HepG2 (cell line): ENCODE measurements around the gene PANK2. TPM values are rescaled to one million over a fixed set of nuclear protein-coding genes. Genes with fewer than 3 reads are reported as not detected.
A peak's percentile ranks its signal among the peaks of the same experiment; 100 is the strongest.

Source experiments
- AGO2 ChIP-seq: fragments of 200-400 bp; formaldehyde crosslinking; optimal IDR thresholded peaks from 2 replicates; pipeline ENCODE3; 2017; ENCODE audit warnings: mild to moderate bottlenecking, low read depth, low read length, moderate library complexity
- ARID3A ChIP-seq: IDR thresholded peaks from 2 replicates; pipeline ENCODE4 v1.6.1; 2012; ENCODE audit warnings: low read depth, low read length, improper control_type of control experiment
- FOXO4 ChIP-seq: sonication (generic); formaldehyde crosslinking; conservative IDR thresholded peaks from 2 replicates; pipeline ENCODE4 v1.8.1; 2023; ENCODE audit warnings: missing genetic modification reagents
- HMGXB3 ChIP-seq: sonication (generic); formaldehyde crosslinking; IDR thresholded peaks from 2 replicates; pipeline ENCODE4 v1.4.0; 2020; ENCODE audit warnings: missing genetic modification reagents, borderline replicate concordance
- IKZF5 ChIP-seq: IDR thresholded peaks from 2 replicates; pipeline ENCODE4 v1.6.1; 2018; ENCODE audit warnings: missing genetic modification reagents, mild to moderate bottlenecking, missing compliant biosample characterization
- KDM6A ChIP-seq: IDR thresholded peaks from 2 replicates; pipeline ENCODE4 v1.6.1; 2016; ENCODE audit warnings: low read depth
- MIER3 ChIP-seq: IDR thresholded peaks from 2 replicates; pipeline ENCODE4 v1.6.1; 2016; ENCODE audit warnings: missing compliant biosample characterization, borderline replicate concordance
- NFATC3 ChIP-seq: sonication (generic); formaldehyde crosslinking; IDR thresholded peaks from 2 replicates; pipeline ENCODE4 v1.5.1; 2020; ENCODE audit warnings: mild to moderate bottlenecking, missing genetic modification reagents
- NFIB ChIP-seq: sonication (generic); formaldehyde crosslinking; IDR thresholded peaks from 2 replicates; pipeline ENCODE4 v1.9.0; 2021; ENCODE audit warnings: missing genetic modification reagents, mild to moderate bottlenecking, borderline replicate concordance
- POLR2AphosphoS5 ChIP-seq: IDR thresholded peaks from 2 replicates; pipeline ENCODE4 v1.6.1; 2012; ENCODE audit warnings: low read depth, low read length
- POLR2G ChIP-seq: fragments of 200-400 bp; formaldehyde crosslinking; IDR thresholded peaks from 2 replicates; pipeline ENCODE4 v1.6.1; 2018; ENCODE audit warnings: mild to moderate bottlenecking, low read depth, low read length, moderate library complexity
- ZBTB21 ChIP-seq: sonication (generic); formaldehyde crosslinking; IDR thresholded peaks from 2 replicates; pipeline ENCODE4 v1.4.0; 2020; ENCODE audit warnings: missing genetic modification reagents
- ZFY ChIP-seq: sonication (generic); formaldehyde crosslinking; IDR thresholded peaks from 2 replicates; pipeline ENCODE4 v1.4.0; 2020; ENCODE audit warnings: missing genetic modification reagents
- ZNF337 ChIP-seq: sonication (generic); formaldehyde crosslinking; IDR thresholded peaks from 2 replicates; pipeline ENCODE4 v1.5.1; 2020; ENCODE audit warnings: missing genetic modification reagents, low read depth, mild to moderate bottlenecking, borderline replicate concordance
- ZNF468 ChIP-seq: sonication (generic); formaldehyde crosslinking; IDR thresholded peaks from 2 replicates; pipeline ENCODE4 v1.8.0; 2022; ENCODE audit warnings: mild to moderate bottlenecking, moderate library complexity, missing genetic modification reagents
- ZNF614 ChIP-seq: IDR thresholded peaks from 2 replicates; pipeline ENCODE4 v1.6.1; 2018; ENCODE audit warnings: missing biosample characterization, missing genetic modification reagents, inconsistent platforms, borderline replicate concordance
- ZNF619 ChIP-seq: sonication (generic); formaldehyde crosslinking; IDR thresholded peaks from 2 replicates; pipeline ENCODE4 v1.4.0; 2020; ENCODE audit warnings: mild to moderate bottlenecking, missing genetic modification reagents
- ZNF850 ChIP-seq: sonication (generic); formaldehyde crosslinking; conservative IDR thresholded peaks from 2 replicates; pipeline ENCODE4 v1.9.0; 2021; ENCODE audit warnings: mild to moderate bottlenecking, missing genetic modification reagents
- polyA plus RNA-seq, 8 experiments: library from polyadenylated mRNA; depleted of rRNA in 3 of 8; stranded (reverse) in 7 of 8; unstranded in 1 of 8; fragments of >200 nt; fragmentation: Illumina TruSeq in 4 of 8; extraction: Trizol in 4 of 8; gene quantifications; 2 replicates each; pipeline versions ENCODE4 v1.2.1 to v1.2.3, GENCODE V29; 2011 to 2016; ENCODE audit warnings: low read depth in 4 of 8, missing spikeins in 1 of 8, mixed read lengths in 1 of 8; ENCODE audit not compliant: insufficient read depth in 1 of 8
- total RNA-seq, 5 experiments: library from RNA; depleted of rRNA; stranded (reverse); fragments of >200 nt; fragmentation: Illumina TruSeq; extraction: Trizol; gene quantifications; 2 replicates each; pipeline ENCODE4 v1.2.3, GENCODE V29; 2016; ENCODE audit warnings: low read depth in 1 of 5

Gene PANK2
- total and polyA plus RNA-seq, 2 of the 13 experiments (the other 11 are each of a cell fraction or from before 2014, with no cell fraction given): 39.2 to 123 TPM

- TF ChIP-seq HMGXB3 (no peak), POLR2AphosphoS5 (peak; percentile 38), NFIB (CRISPR knock-in tag) (0 out of 2 replicates have a peak, but pooled peaks have one; percentile 3), KDM6A (CRISPR knock-in tag) (no peak), POLR2G (peak; percentile 38), ZNF850 (no peak), ZNF468 (CRISPR knock-in tag) (no peak), ARID3A (no peak), FOXO4 (CRISPR knock-in tag) (peak; percentile 88; the same call in 1 of the 2 replicates), NFATC3 (CRISPR knock-in tag) (no peak), ZBTB21 (CRISPR knock-in tag) (no peak), MIER3 (no peak), ZNF337 (CRISPR knock-in tag) (no peak), ZNF614 (CRISPR knock-in tag) (no peak), ZNF619 (CRISPR knock-in tag) (no peak), AGO2 (peak; percentile 86), ZFY (CRISPR knock-in tag) (no peak), IKZF5 (no peak; the same call in 1 of the 2 replicates)
Measured at GRCh38 chr20:3925899-3926638, 36.9 kb downstream of the PANK2 start (continued).
